DMS53 treated with DMSO at 0.1 percent for 48 hours (cell line): ENCODE data around the gene HNRNPA1L2.
"Not testable (repeated sequence)": the region's sequence is repeated elsewhere in the genome, so short reads cannot be mapped to it uniquely, and the experiment has no call there.

Experiments used
- DNase-seq: peaks from one replicate; lab custom pipeline; 2025; ENCODE audit not compliant: unreplicated experiment; lab: John Stamatoyannopoulos, UW

Gene HNRNPA1L2

GRCh38 chr13:52644108-52644507 lies 1.9 kb downstream of the HNRNPA1L2 start:
- DNase-seq, result no peak

- DNase-seq, result no peak
Observed at GRCh38 chr13:52646967-52647366, 4.7 kb downstream of the HNRNPA1L2 start.

- DNase-seq, result no peak
Observed at GRCh38 chr13:52650731-52651130, 8.5 kb downstream of the HNRNPA1L2 start.

- DNase-seq, result no peak
Observed at GRCh38 chr13:52651897-52652195, 9.6 kb downstream of the HNRNPA1L2 start.

GRCh38 chr13:52652196-52652979 lies 10.2 kb downstream of the HNRNPA1L2 start, which contains the start of gene SUGT1:
TSS of gene SUGT1 (plus strand) at chr13:52652836. CDS start at chr13:52652921, 85 bp downstream.
- peak; percentile 97 for DNase-seq

- DNase-seq, result no peak
Observed at GRCh38 chr13:52652980-52653303, 10.7 kb downstream of the HNRNPA1L2 start.

- DNase-seq, result no peak
Observed at GRCh38 chr13:52659340-52659739, 17.1 kb downstream of the HNRNPA1L2 start.

- no peak for DNase-seq
Observed at GRCh38 chr13:52664272-52664671, 22.0 kb downstream of the HNRNPA1L2 start.

GRCh38 chr13:52665325-52665724 lies 23.1 kb downstream of the HNRNPA1L2 start:
- DNase-seq, result peak; percentile 41

GRCh38 chr13:52669677-52670076 lies 27.4 kb downstream of the HNRNPA1L2 start:
- no peak for DNase-seq

- DNase-seq, result no peak
Observed at GRCh38 chr13:52670726-52671125, 28.5 kb downstream of the HNRNPA1L2 start.

- no peak for DNase-seq
Observed at GRCh38 chr13:52673465-52673864, 31.2 kb downstream of the HNRNPA1L2 start.

GRCh38 chr13:52677823-52678222 lies 35.6 kb downstream of the HNRNPA1L2 start:
- no peak for DNase-seq

GRCh38 chr13:52685806-52686205 lies 43.6 kb downstream of the HNRNPA1L2 start:
- DNase-seq, result not testable (repeated sequence)

- DNase-seq, result no peak
Observed at GRCh38 chr13:52686376-52686775, 44.1 kb downstream of the HNRNPA1L2 start.
